ENCODE measurements around the gene RAPGEF4.

- TF ChIP-seq, protein P1, sequence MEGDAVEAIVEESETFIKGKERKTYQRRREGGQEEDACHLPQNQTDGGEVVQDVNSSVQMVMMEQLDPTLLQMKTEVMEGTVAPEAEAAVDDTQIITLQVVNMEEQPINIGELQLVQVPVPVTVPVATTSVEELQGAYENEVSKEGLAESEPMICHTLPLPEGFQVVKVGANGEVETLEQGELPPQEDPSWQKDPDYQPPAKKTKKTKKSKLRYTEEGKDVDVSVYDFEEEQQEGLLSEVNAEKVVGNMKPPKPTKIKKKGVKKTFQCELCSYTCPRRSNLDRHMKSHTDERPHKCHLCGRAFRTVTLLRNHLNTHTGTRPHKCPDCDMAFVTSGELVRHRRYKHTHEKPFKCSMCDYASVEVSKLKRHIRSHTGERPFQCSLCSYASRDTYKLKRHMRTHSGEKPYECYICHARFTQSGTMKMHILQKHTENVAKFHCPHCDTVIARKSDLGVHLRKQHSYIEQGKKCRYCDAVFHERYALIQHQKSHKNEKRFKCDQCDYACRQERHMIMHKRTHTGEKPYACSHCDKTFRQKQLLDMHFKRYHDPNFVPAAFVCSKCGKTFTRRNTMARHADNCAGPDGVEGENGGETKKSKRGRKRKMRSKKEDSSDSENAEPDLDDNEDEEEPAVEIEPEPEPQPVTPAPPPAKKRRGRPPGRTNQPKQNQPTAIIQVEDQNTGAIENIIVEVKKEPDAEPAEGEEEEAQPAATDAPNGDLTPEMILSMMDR (IDR thresholded peaks at IDR 0.05) = no peak
- TF ChIP-seq EZH2 (IDR thresholded peaks at IDR 0.05; ENCODE audit: borderline replicate concordance, insufficient read depth, low read depth, low read length, poor library complexity, severe bottlenecking) = no peak
These were observed 240.5 kb downstream of the RAPGEF4 start for GRCh38 chr2:172976116-172976515.

All from B cell (primary cell).